HepG2 (cell line): ENCODE results near the gene SLC17A5. TPM values are rescaled to one million over a fixed set of nuclear protein-coding genes. Genes with fewer than 3 reads are reported as not detected.

ENCODE experiments used
- ATAC-seq: fragments of 200-7000 bp; cut with Tn5 transposase; 3 replicates; pipeline ENCODE4 v1.9.1; 2020; ENCODE audit warnings: mild to moderate bottlenecking, moderate library complexity
- BruUV-seq: library from RNA; stranded (reverse); fragments of 400-500 nt; replicated peaks from 2 replicates; lab custom pipeline; 2021; lab: Mats Ljungman, UMichigan
- CTCF ChIA-PET: fragments of 300-600 bp; formaldehyde crosslinking; extraction: SDS; loops from one replicate; lab custom pipeline; 2021; ENCODE audit warnings: low total read pairs, inconsistent platforms, low intra/inter-chr PET ratio; lab: Yijun Ruan, JAX
- POLR2A ChIA-PET: fragments of 350-600 bp; sonication (Branson Sonifier 250); formaldehyde crosslinking; loops from one replicate; lab custom pipeline; 2020; ENCODE audit warnings: antibody characterized with exemption, inconsistent platforms; lab: Yijun Ruan, JAX
- DNase-seq: peaks from one replicate; pipeline ENCODE4 v3.0.0-alpha.2; 2015; ENCODE audit warnings: low spot score
- FAIRE-seq: peaks from 3 replicates; lab custom pipeline; 2011; peaks lifted over from hg19 to GRCh38; lab: Jason Lieb, UNC
- H2AFZ ChIP-seq: one replicate; pipeline ENCODE4 v1.6.1; 2011; ENCODE audit warnings: low read length, inconsistent platforms
- H3K27ac ChIP-seq: fragments of 300-600 bp; 3 replicates; pipeline ENCODE4 v1.8.0; 2011; ENCODE audit warnings: mixed run types, mild to moderate bottlenecking, mixed read lengths, low read length, inconsistent platforms; ENCODE audit not compliant: insufficient read depth; ENCODE audit errors: extremely low read length
- H3K27me3 ChIP-seq, 2 experiments: fragments of 200-600 bp in 1 of 2; 2 replicates in 1 of 2; 3 replicates in 1 of 2; pipeline versions ENCODE4 v1.6.0 to v1.8.0; 2011; ENCODE audit warnings: low read length in 2 of 2, mild to moderate bottlenecking in 2 of 2, moderate library complexity in 2 of 2, inconsistent platforms in 1 of 2; ENCODE audit not compliant: insufficient read depth in 2 of 2, control insufficient read depth in 1 of 2
- H3K36me3 ChIP-seq, 2 experiments: fragments of 200-600 bp in 1 of 2; replicated peaks in 1 of 2; 2 replicates in 1 of 2; 3 replicates in 1 of 2; pipeline versions ENCODE4 v1.5.1 to v1.8.0; 2011; ENCODE audit warnings: low read length in 2 of 2, inconsistent platforms in 1 of 2; ENCODE audit not compliant: insufficient read depth in 2 of 2, control insufficient read depth in 1 of 2
- H3K4me1 ChIP-seq: 2 replicates; pipeline ENCODE4 v1.5.1; 2012; ENCODE audit warnings: low read length, inconsistent platforms; ENCODE audit not compliant: insufficient read depth
- H3K4me2 ChIP-seq: 2 replicates; pipeline ENCODE4 v1.6.0; 2011; ENCODE audit warnings: low read depth, low read length, inconsistent platforms
- H3K4me3 ChIP-seq, 3 experiments: fragments of 200-600 bp in 1 of 3; sonication (generic), shearing (Covaris generic) in 1 of 3; replicated peaks in 1 of 3; 2 replicates each; pipeline ENCODE4 v1.5.1; 2011 to 2016; ENCODE audit warnings: low read length in 3 of 3, inconsistent platforms in 2 of 3, low read depth in 2 of 3, mild to moderate bottlenecking in 2 of 3, control low read depth in 1 of 3, mixed read lengths in 1 of 3; ENCODE audit not compliant: insufficient read depth in 1 of 3
- H3K79me2 ChIP-seq: one replicate; pipeline ENCODE4 v1.6.1; 2011; ENCODE audit warnings: low read length, inconsistent platforms; ENCODE audit not compliant: insufficient read depth
- H3K9ac ChIP-seq: 2 replicates; pipeline ENCODE4 v1.6.0; 2011; ENCODE audit warnings: mild to moderate bottlenecking, low read depth, low read length, inconsistent platforms; ENCODE audit not compliant: insufficient read depth
- H3K9me3 ChIP-seq: 2 replicates; pipeline ENCODE4 v1.5.1; 2012; ENCODE audit warnings: mild to moderate bottlenecking, low read length
- H4K20me1 ChIP-seq: 2 replicates; pipeline ENCODE4 v1.6.0; 2011; ENCODE audit warnings: inconsistent platforms, mild to moderate bottlenecking, low read length, moderate library complexity; ENCODE audit not compliant: insufficient read depth
- CC2D1A ChIP-seq: sonication (generic); formaldehyde crosslinking; IDR thresholded peaks from 2 replicates; pipeline ENCODE4 v1.8.1; 2023; ENCODE audit warnings: mild to moderate bottlenecking, missing genetic modification reagents
- RAD21 ChIP-seq: fragments of 450-650 bp; formaldehyde crosslinking; IDR thresholded peaks from 2 replicates; pipeline ENCODE4 v1.5.0; 2020; ENCODE audit warnings: mild to moderate bottlenecking
- RAD51 ChIP-seq: fragments of 450-650 bp; IDR thresholded peaks from 2 replicates; pipeline ENCODE4 v1.6.1; 2016; ENCODE audit warnings: borderline replicate concordance
- ZNF160 ChIP-seq: sonication (generic); formaldehyde crosslinking; IDR thresholded peaks from 2 replicates; pipeline ENCODE4 v1.8.0; 2022; ENCODE audit warnings: mild to moderate bottlenecking, inconsistent platforms, missing genetic modification reagents
- ZNF33B ChIP-seq: sonication (generic); formaldehyde crosslinking; IDR thresholded peaks from 2 replicates; pipeline ENCODE4 v1.5.1; 2020; ENCODE audit warnings: mild to moderate bottlenecking, missing genetic modification reagents
- ZNF431 ChIP-seq: sonication (generic); formaldehyde crosslinking; IDR thresholded peaks from 2 replicates; pipeline ENCODE4 v1.9.0; 2022; ENCODE audit warnings: missing genetic modification reagents, low read depth, mild to moderate bottlenecking, borderline replicate concordance
- ZSCAN30 ChIP-seq: sonication (generic); formaldehyde crosslinking; IDR thresholded peaks from 2 replicates; pipeline ENCODE4 v1.5.0; 2020; ENCODE audit warnings: mild to moderate bottlenecking, missing genetic modification reagents
- WGBS: methylation state at CpG from one replicate; pipeline ENCODE4 v1.1.6; 2017; ENCODE audit warnings: low lambda C conversion rate; 5-methylcytosine and 5-hydroxymethylcytosine counted together
- in situ Hi-C: cut with HindIII; loops from 2 replicates; pipeline ENCODE4 v1.10.0; 2017; ENCODE audit warnings: low pct_unique_long_range_greater_than_20kb; ENCODE audit not compliant: extremely low pct_ligation_motif_present
- intact Hi-C: fragments of 100-400 bp; cut with micrococcal nuclease; formaldehyde crosslinking; loops from one replicate; pipeline ENCODE4 v1.10.0; 2022; ENCODE audit not compliant: unreplicated experiment
- polyA plus RNA-seq, 8 experiments: library from polyadenylated mRNA; depleted of rRNA in 3 of 8; stranded (reverse) in 7 of 8; unstranded in 1 of 8; fragments of >200 nt; fragmentation: Illumina TruSeq in 4 of 8; extraction: Trizol in 4 of 8; gene quantifications; 2 replicates each; pipeline versions ENCODE4 v1.2.1 to v1.2.3, GENCODE V29; 2011 to 2016; ENCODE audit warnings: low read depth in 4 of 8, missing spikeins in 1 of 8, mixed read lengths in 1 of 8; ENCODE audit not compliant: insufficient read depth in 1 of 8
- total RNA-seq, 5 experiments: library from RNA; depleted of rRNA; stranded (reverse); fragments of >200 nt; fragmentation: Illumina TruSeq; extraction: Trizol; gene quantifications; 2 replicates each; pipeline ENCODE4 v1.2.3, GENCODE V29; 2016; ENCODE audit warnings: low read depth in 1 of 5
- TF ChIP-seq, protein P1 (sequence below): conservative IDR thresholded peaks from 2 replicates; pipeline ENCODE4 v1.6.1; 2018; ENCODE audit warnings: missing genetic modification reagents
- TF ChIP-seq, protein P2 (sequence below): IDR thresholded peaks from 2 replicates; pipeline ENCODE4 v1.6.1; 2016; ENCODE audit warnings: missing genetic modification reagents, missing compliant biosample characterization
- TF ChIP-seq, protein P3 (sequence below): IDR thresholded peaks from 2 replicates; pipeline ENCODE4 v1.6.1; 2016; ENCODE audit warnings: mild to moderate bottlenecking
- TF ChIP-seq, protein P4 (sequence below): sonication (generic); formaldehyde crosslinking; IDR thresholded peaks from 2 replicates; pipeline ENCODE4 v1.5.0; 2020; ENCODE audit warnings: missing genetic modification reagents
- TF ChIP-seq, protein P5 (sequence below): sonication (generic); formaldehyde crosslinking; IDR thresholded peaks from 2 replicates; pipeline ENCODE4 v1.8.0; 2022; ENCODE audit warnings: mild to moderate bottlenecking, missing genetic modification reagents, borderline replicate concordance
- TF ChIP-seq, protein P6 (sequence below): sonication (generic); formaldehyde crosslinking; IDR thresholded peaks from 2 replicates; pipeline ENCODE4 v1.5.1; 2020; ENCODE audit warnings: missing genetic modification reagents, mild to moderate bottlenecking, borderline replicate concordance
- TF ChIP-seq, protein P7 (sequence below): sonication (generic); formaldehyde crosslinking; IDR thresholded peaks from 2 replicates; pipeline ENCODE4 v1.4.0; 2020; ENCODE audit warnings: missing genetic modification reagents

Gene SLC17A5
- total and polyA plus RNA-seq, 2 of the 13 experiments (the other 11 are each of a cell fraction or from before 2014, with no cell fraction given) = 18.3 to 20.5 TPM

DNA sequence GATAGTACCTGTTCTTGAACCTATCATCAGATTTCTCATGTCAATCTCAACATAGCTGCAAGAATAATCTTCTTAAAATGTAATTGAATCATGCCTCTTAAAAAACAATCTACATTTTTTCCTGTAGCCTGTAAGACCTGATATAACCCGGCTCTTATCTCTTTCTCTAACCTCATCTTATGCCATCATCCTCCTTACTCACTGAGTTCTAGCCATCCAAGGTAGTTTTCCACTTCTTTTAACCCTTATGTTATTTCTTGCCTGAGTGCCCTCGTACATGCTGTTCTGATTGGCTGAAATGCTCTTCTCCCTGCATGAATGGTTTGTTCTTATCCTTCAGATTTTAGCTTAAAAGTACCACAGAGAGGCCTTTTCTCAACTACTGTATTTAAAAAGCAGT lies 16.4 kb downstream of the SLC17A5 start:
- no peak overlapping the region for H3K9ac ChIP-seq
- H3K4me2 ChIP-seq = no peak overlapping the region
- ATAC-seq (no peak), DNase-seq (no peak), FAIRE-seq (no peak)
- H3K4me3 ChIP-seq = no peak overlapping the region
- no peaks in the 10 kb centered on the region for H4K20me1 ChIP-seq
- CTCF ChIA-PET = no interaction called here
- intact Hi-C loops = no loop called here
- no peaks in the 10 kb centered on the region for H3K9me3 ChIP-seq
- 95% methylated on average over 2 of the region's 2 CpGs for WGBS
- H3K4me1 ChIP-seq = no peaks in the 10 kb centered on the region
- BruUV-seq = no TSS peak
- H3K27ac ChIP-seq = no peak overlapping the region
- no peaks in the 10 kb centered on the region for H3K79me2 ChIP-seq
- H3K27me3 ChIP-seq = no peaks in the 10 kb centered on the region; a peak in 1 of 5 replicates
- peaks cover 1 to 10% of the 10 kb centered on the region in 2 experiments; a peak in 3 of 5 replicates for H3K36me3 ChIP-seq
- H2AFZ ChIP-seq = no peak overlapping the region
- in situ Hi-C loops = no loop called here
- POLR2A ChIA-PET = no interaction called here
- no peak for TF ChIP-seq ZNF160
- TF ChIP-seq, protein P1, sequence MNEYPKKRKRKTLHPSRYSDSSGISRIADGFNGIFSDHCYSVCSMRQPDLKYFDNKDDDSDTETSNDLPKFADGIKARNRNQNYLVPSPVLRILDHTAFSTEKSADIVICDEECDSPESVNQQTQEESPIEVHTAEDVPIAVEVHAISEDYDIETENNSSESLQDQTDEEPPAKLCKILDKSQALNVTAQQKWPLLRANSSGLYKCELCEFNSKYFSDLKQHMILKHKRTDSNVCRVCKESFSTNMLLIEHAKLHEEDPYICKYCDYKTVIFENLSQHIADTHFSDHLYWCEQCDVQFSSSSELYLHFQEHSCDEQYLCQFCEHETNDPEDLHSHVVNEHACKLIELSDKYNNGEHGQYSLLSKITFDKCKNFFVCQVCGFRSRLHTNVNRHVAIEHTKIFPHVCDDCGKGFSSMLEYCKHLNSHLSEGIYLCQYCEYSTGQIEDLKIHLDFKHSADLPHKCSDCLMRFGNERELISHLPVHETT (CRISPR knock-in tag) = no peak
- TF ChIP-seq, protein P2, sequence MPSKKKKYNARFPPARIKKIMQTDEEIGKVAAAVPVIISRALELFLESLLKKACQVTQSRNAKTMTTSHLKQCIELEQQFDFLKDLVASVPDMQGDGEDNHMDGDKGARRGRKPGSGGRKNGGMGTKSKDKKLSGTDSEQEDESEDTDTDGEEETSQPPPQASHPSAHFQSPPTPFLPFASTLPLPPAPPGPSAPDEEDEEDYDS (CRISPR knock-in tag) = no peak
- TF ChIP-seq ZSCAN30 = no peak
- TF ChIP-seq RAD21 (CRISPR knock-in tag) = no peak
- no peak for TF ChIP-seq CC2D1A
- no peak for TF ChIP-seq ZNF431 (CRISPR knock-in tag)
- TF ChIP-seq, protein P3, sequence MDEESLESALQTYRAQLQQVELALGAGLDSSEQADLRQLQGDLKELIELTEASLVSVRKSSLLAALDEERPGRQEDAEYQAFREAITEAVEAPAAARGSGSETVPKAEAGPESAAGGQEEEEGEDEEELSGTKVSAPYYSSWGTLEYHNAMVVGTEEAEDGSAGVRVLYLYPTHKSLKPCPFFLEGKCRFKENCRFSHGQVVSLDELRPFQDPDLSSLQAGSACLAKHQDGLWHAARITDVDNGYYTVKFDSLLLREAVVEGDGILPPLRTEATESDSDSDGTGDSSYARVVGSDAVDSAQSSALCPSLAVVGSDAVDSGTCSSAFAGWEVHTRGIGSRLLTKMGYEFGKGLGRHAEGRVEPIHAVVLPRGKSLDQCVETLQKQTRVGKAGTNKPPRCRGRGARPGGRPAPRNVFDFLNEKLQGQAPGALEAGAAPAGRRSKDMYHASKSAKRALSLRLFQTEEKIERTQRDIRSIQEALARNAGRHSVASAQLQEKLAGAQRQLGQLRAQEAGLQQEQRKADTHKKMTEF (CRISPR knock-in tag) = no peak
- no peak for TF ChIP-seq RAD51
- no peak for TF ChIP-seq ZNF33B (CRISPR knock-in tag)
- TF ChIP-seq, protein P4, sequence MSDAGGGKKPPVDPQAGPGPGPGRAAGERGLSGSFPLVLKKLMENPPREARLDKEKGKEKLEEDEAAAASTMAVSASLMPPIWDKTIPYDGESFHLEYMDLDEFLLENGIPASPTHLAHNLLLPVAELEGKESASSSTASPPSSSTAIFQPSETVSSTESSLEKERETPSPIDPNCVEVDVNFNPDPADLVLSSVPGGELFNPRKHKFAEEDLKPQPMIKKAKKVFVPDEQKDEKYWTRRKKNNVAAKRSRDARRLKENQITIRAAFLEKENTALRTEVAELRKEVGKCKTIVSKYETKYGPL (CRISPR knock-in tag) = no peak
- TF ChIP-seq, protein P5, sequence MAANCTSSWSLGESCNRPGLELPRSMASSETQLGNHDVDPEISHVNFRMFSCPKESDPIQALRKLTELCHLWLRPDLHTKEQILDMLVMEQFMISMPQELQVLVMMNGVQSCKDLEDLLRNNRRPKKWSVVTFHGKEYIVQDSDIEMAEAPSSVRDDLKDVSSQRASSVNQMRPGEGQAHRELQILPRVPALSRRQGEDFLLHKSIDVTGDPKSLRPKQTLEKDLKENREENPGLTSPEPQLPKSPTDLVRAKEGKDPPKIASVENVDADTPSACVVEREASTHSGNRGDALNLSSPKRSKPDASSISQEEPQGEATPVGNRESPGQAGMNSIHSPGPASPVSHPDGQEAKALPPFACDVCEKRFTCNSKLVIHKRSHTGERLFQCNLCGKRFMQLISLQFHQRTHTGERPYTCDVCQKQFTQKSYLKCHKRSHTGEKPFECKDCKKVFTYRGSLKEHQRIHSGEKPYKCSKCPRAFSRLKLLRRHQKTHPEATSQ (CRISPR knock-in tag) = no peak
- TF ChIP-seq, protein P6, sequence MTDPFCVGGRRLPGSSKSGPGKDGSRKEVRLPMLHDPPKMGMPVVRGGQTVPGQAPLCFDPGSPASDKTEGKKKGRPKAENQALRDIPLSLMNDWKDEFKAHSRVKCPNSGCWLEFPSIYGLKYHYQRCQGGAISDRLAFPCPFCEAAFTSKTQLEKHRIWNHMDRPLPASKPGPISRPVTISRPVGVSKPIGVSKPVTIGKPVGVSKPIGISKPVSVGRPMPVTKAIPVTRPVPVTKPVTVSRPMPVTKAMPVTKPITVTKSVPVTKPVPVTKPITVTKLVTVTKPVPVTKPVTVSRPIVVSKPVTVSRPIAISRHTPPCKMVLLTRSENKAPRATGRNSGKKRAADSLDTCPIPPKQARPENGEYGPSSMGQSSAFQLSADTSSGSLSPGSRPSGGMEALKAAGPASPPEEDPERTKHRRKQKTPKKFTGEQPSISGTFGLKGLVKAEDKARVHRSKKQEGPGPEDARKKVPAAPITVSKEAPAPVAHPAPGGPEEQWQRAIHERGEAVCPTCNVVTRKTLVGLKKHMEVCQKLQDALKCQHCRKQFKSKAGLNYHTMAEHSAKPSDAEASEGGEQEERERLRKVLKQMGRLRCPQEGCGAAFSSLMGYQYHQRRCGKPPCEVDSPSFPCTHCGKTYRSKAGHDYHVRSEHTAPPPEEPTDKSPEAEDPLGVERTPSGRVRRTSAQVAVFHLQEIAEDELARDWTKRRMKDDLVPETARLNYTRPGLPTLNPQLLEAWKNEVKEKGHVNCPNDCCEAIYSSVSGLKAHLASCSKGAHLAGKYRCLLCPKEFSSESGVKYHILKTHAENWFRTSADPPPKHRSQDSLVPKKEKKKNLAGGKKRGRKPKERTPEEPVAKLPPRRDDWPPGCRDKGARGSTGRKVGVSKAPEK (CRISPR knock-in tag) = no peak
- TF ChIP-seq, protein P7, sequence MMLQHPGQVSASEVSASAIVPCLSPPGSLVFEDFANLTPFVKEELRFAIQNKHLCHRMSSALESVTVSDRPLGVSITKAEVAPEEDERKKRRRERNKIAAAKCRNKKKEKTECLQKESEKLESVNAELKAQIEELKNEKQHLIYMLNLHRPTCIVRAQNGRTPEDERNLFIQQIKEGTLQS (CRISPR knock-in tag) = no peak
